Dendritic cell treated with granulocyte-macrophage colony-stimulating factor and Interleukin-4, amounts not matched to agents 40 ng/mL and 50 ng/mL, for 4 days (primary cell): ENCODE data around the gene PACSIN1.

Experiments used
- H3K27ac Mint-ChIP-seq: one replicate; pipeline ENCODE4 v1.8.0; 2022; ENCODE audit warnings: mild to moderate bottlenecking, mixed read lengths
- H3K27me3 Mint-ChIP-seq: one replicate; pipeline ENCODE4 v1.8.0; 2022; ENCODE audit warnings: mild to moderate bottlenecking, mixed read lengths
- H3K36me3 Mint-ChIP-seq: one replicate; pipeline ENCODE4 v1.8.0; 2022; ENCODE audit warnings: low read depth, mixed read lengths
- H3K4me1 Mint-ChIP-seq: one replicate; pipeline ENCODE4 v1.8.0; 2022; ENCODE audit warnings: low read depth, mixed read lengths
- H3K4me3 Mint-ChIP-seq: one replicate; pipeline ENCODE4 v1.8.0; 2022; ENCODE audit warnings: mild to moderate bottlenecking, moderate library complexity, mixed read lengths
- H3K9me3 Mint-ChIP-seq: one replicate; pipeline ENCODE4 v1.8.0; 2022; ENCODE audit warnings: mixed read lengths
- intact Hi-C: fragments of 100-400 bp; cut with micrococcal nuclease; formaldehyde crosslinking; loops from one replicate; pipeline ENCODE4 v1.15.0; 2022

Gene PACSIN1

GRCh38 chr6:34465531-34466241 lies at the start of gene PACSIN1:
Gene PACSIN1 (plus strand): TSS chr6:34466076. CDS start chr6:34526306, 60,230 bp downstream.
- H3K36me3 Mint-ChIP-seq, result no peaks in the 10 kb centered on the region
- H3K9me3 Mint-ChIP-seq, result no peaks in the 10 kb centered on the region
- H3K4me3 Mint-ChIP-seq, result peak within 1 kb of the TSS; percentile 25
- H3K27ac Mint-ChIP-seq, result no peak within 1 kb of the TSS
- peaks cover 54% of the 10 kb centered on the region for H3K27me3 Mint-ChIP-seq
- H3K4me1 Mint-ChIP-seq, result peaks cover 36% of the 10 kb centered on the region
- intact Hi-C loops, result no loop called here

GRCh38 chr6:34416877-34417371 lies 49.0 kb upstream of the PACSIN1 start:
- Mint-ChIP-seq H3K4me1 (peaks cover 22% of the 10 kb centered on the region), H3K36me3 (peaks cover 82% of the 10 kb centered on the region), H3K4me3 (no peak overlapping the region), H3K27ac (peak overlapping the region; percentile 46), H3K27me3 (no peaks in the 10 kb centered on the region), H3K9me3 (no peaks in the 10 kb centered on the region)
- intact Hi-C loops, result loop anchor here (5.0 kb wide), 1 partner anchor 255 kb away; no protein-coding TSS in a partner anchor

DNA sequence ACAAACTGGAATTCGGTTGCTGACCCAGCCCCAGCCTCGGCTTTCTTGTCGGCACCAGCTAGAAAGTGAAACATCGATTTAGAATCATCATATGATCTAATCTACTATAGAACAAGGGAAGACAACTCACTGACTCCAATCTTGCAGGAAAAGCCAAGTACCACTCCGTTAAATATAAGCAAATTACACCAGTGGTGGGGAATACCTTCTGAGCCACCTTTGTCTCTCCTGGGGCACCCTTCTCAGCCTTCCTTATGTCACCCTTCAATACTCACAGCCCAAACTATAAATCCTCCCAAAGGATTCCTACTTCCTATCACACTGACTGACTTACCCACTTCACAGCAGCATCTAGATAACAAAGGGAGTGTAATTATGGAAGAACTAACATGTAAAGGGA lies 47.5 kb upstream of the PACSIN1 start:
- H3K27ac Mint-ChIP-seq, result no peak overlapping the region
- intact Hi-C loops, result loop anchor here (5.0 kb wide), 1 partner anchor 256 kb away; no protein-coding TSS in a partner anchor
- H3K4me3 Mint-ChIP-seq, result no peak overlapping the region
- peaks cover 87% of the 10 kb centered on the region for H3K36me3 Mint-ChIP-seq
- no peaks in the 10 kb centered on the region for H3K27me3 Mint-ChIP-seq
- H3K4me1 Mint-ChIP-seq, result peaks cover 14% of the 10 kb centered on the region
- H3K9me3 Mint-ChIP-seq, result no peaks in the 10 kb centered on the region

GRCh38 chr6:34423254-34423653 lies 42.6 kb upstream of the PACSIN1 start:
- Mint-ChIP-seq H3K9me3 (no peaks in the 10 kb centered on the region), H3K4me3 (no peak overlapping the region), H3K36me3 (peaks cover 78% of the 10 kb centered on the region), H3K27me3 (peaks cover 1% of the 10 kb centered on the region), H3K27ac (no peak overlapping the region), H3K4me1 (peaks cover 15% of the 10 kb centered on the region)
- intact Hi-C loops, result no loop called here

DNA sequence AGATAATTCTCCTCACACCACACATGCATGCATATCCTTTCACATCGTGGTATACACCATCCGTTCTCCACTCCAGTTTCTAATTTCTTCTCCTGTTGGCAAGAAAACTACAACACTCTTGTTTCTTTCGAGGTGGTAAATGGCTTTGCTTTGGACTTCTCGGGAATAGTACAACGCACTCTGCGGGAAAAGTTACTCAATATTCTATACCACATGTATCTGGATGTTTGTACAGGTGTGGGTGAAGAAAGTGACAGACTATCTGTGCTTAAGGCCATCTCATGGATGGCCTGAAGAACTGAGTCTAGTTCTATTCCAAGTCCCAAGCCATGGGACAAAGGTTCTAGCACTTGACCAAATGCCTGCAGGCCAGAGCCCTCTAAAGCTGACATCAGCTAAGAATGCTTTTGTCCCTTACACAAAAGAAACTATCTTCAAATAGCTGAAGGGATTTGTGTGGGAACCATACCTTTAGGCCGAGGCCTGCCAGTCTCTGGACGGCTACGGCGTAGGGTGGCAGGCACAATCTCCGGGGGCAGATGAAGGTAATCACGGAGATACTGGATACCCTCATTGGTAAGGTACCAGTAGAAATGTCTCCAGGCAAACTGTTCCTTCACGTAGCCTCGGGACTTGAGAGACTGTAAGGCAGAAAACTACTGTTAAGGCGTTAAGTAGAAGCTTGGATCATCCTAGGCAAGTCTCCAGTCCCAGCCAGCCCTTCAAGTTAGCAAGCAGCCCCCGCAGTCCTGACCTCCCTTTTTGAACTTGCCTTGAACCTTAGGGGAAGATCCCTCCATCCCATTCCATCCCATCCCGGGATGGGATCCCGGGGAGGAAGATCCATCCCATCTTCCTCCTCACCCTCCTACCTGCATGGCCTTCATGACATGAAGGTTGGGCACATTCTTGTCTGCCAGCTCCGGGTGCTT lies 41.4 kb upstream of the PACSIN1 start:
- Mint-ChIP-seq H3K4me3 (peak overlapping the region; percentile 97), H3K27me3 (peaks cover 4% of the 10 kb centered on the region), H3K36me3 (peaks cover 66% of the 10 kb centered on the region), H3K4me1 (peaks cover 15% of the 10 kb centered on the region), H3K9me3 (no peaks in the 10 kb centered on the region), H3K27ac (peak overlapping the region; percentile 97)
- intact Hi-C loops, result no loop called here

GRCh38 chr6:34425132-34425497 lies 40.8 kb upstream of the PACSIN1 start:
- intact Hi-C loops, result no loop called here
- H3K4me1 Mint-ChIP-seq, result peaks cover 15% of the 10 kb centered on the region

GRCh38 chr6:34425498-34426410 lies 40.1 kb upstream of the PACSIN1 start, which contains the start of gene RPS10:
Gene RPS10 (minus strand): TSS chr6:34426069. CDS start chr6:34425221, 848 bp downstream.
- no peaks in the 10 kb centered on the region for H3K9me3 Mint-ChIP-seq
- peak within 1 kb of the TSS; percentile 97 for H3K4me3 Mint-ChIP-seq
- peaks cover 53% of the 10 kb centered on the region for H3K36me3 Mint-ChIP-seq
- H3K4me1 Mint-ChIP-seq, result peaks cover 15% of the 10 kb centered on the region
- H3K27me3 Mint-ChIP-seq, result peaks cover 4% of the 10 kb centered on the region
- intact Hi-C loops, result no loop called here
- H3K27ac Mint-ChIP-seq, result peak within 1 kb of the TSS; percentile 97

More at GRCh38 chr6:34425132-34425497, 40.8 kb upstream of the PACSIN1 start:
- peaks cover 60% of the 10 kb centered on the region for H3K36me3 Mint-ChIP-seq
- peaks cover 4% of the 10 kb centered on the region for H3K27me3 Mint-ChIP-seq
- H3K27ac Mint-ChIP-seq, result peak overlapping the region; percentile 97
- H3K4me3 Mint-ChIP-seq, result peak overlapping the region; percentile 97
- H3K9me3 Mint-ChIP-seq, result no peaks in the 10 kb centered on the region

GRCh38 chr6:34435916-34436315 lies 30.0 kb upstream of the PACSIN1 start:
- peaks cover 2% of the 10 kb centered on the region for H3K27me3 Mint-ChIP-seq
- H3K4me1 Mint-ChIP-seq, result no peaks in the 10 kb centered on the region
- intact Hi-C loops, result no loop called here
- H3K27ac Mint-ChIP-seq, result no peak overlapping the region
- no peak overlapping the region for H3K4me3 Mint-ChIP-seq
- H3K9me3 Mint-ChIP-seq, result peaks cover 7% of the 10 kb centered on the region
- H3K36me3 Mint-ChIP-seq, result no peaks in the 10 kb centered on the region

GRCh38 chr6:34436803-34437643 lies 28.9 kb upstream of the PACSIN1 start:
- peaks cover 2% of the 10 kb centered on the region for H3K27me3 Mint-ChIP-seq
- H3K4me1 Mint-ChIP-seq, result no peaks in the 10 kb centered on the region
- intact Hi-C loops, result no loop called here
- no peak overlapping the region for H3K27ac Mint-ChIP-seq
- no peak overlapping the region for H3K4me3 Mint-ChIP-seq
- peaks cover 7% of the 10 kb centered on the region for H3K9me3 Mint-ChIP-seq
- no peaks in the 10 kb centered on the region for H3K36me3 Mint-ChIP-seq

GRCh38 chr6:34437644-34437970 lies 28.3 kb upstream of the PACSIN1 start:
- Mint-ChIP-seq H3K4me1 (no peaks in the 10 kb centered on the region), H3K9me3 (peaks cover 7% of the 10 kb centered on the region), H3K27ac (no peak overlapping the region), H3K36me3 (no peaks in the 10 kb centered on the region), H3K4me3 (no peak overlapping the region), H3K27me3 (peaks cover 2% of the 10 kb centered on the region)
- intact Hi-C loops, result no loop called here

DNA sequence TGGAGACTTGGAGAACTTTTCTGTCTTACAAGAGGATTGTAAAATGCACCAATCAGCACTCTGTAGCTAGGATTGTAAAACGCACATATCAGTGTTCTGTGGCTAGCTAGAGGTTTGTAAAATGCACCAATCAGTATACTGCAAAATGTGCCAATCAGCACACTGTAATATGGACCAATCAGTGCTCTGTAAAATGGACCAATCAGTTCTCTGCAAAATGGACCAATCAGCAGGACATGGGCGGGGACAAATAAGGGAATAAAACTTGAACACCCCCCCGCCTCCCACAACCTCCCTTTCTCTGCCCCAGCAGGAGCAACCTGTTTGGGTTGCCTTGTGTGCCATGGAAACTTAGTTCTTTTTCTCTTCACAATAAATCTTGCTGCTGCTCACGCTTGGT lies 27.2 kb upstream of the PACSIN1 start:
- intact Hi-C loops, result no loop called here

DNA sequence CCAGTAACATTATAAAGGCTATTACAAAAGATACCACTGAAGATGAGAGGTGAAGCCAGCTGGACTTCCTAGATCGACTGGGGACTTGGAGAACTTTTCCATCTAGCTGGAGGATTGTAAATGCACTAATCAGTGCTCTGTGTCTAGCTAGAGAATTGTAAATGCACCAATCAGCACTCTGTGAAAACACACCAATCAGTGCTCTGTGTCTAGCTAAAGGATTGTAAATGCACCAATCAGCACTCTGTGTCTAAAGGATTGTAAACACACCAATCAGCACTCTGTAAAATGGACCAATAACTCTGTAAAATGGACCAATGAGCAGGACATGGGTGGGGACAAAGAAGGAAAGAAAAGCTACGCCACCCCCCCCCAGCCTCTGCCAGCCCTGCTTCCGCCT lies 26.4 kb upstream of the PACSIN1 start:
- intact Hi-C loops, result no loop called here
- no peaks in the 10 kb centered on the region for H3K36me3 Mint-ChIP-seq
- H3K27ac Mint-ChIP-seq, result no peak overlapping the region
- H3K9me3 Mint-ChIP-seq, result peaks cover 7% of the 10 kb centered on the region
- no peaks in the 10 kb centered on the region for H3K4me1 Mint-ChIP-seq
- no peak overlapping the region for H3K4me3 Mint-ChIP-seq
- no peaks in the 10 kb centered on the region for H3K27me3 Mint-ChIP-seq

More for the DNA sequence above, 27.2 kb upstream of the PACSIN1 start:
- Mint-ChIP-seq H3K4me1 (no peaks in the 10 kb centered on the region), H3K4me3 (no peak overlapping the region), H3K27me3 (no peaks in the 10 kb centered on the region), H3K27ac (no peak overlapping the region), H3K9me3 (peaks cover 7% of the 10 kb centered on the region), H3K36me3 (no peaks in the 10 kb centered on the region)

DNA sequence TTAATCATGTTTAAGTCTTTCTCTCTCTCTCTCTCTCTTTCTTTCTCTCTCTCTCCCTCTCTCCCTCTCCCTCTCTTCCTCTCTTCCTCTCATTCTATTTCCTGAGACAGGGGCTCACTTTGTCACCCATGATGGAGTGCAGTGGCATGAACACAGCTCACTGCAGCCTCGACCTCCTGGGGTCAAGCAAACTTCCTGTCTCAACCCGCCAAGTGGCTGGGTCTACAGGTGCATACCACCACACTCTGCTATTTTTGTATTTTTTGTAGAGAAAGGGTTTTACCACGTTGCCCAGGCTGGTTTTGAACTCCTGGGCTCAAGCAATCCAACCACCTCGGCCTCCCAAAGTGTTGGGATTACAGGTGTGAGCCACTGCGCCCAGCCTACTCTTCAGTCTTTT lies 24.4 kb upstream of the PACSIN1 start:
- H3K4me1 Mint-ChIP-seq, result no peaks in the 10 kb centered on the region
- peaks cover 7% of the 10 kb centered on the region for H3K9me3 Mint-ChIP-seq
- no peak overlapping the region for H3K4me3 Mint-ChIP-seq
- intact Hi-C loops, result no loop called here
- no peak overlapping the region for H3K27ac Mint-ChIP-seq
- no peaks in the 10 kb centered on the region for H3K36me3 Mint-ChIP-seq
- H3K27me3 Mint-ChIP-seq, result no peaks in the 10 kb centered on the region
